ENCODE data around the gene DCLK1.

DNA sequence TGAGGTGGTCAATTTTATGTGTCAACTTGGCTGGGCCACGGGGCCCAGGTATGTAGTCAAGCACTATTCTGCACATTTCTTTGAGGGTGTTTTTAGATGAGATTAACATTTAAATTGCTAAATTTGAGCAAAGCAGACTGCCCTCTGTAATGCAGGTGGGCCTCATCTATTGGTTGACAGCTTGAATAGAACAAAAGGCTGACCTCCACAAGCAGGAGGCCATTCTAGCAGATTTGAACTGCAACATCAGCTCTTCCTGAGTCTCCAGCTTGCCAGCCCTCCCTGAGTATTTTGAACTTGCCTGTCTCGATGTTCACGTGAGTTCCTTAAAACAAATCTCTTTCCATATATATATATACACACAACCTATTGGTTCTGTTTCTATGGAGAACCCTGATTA lies 134.8 kb downstream of the DCLK1 start:
- TF ChIP-seq NFRKB (IDR thresholded peaks at IDR 0.05), result no peak
- TF ChIP-seq TARDBP (IDR thresholded peaks at IDR 0.05), result no peak

Measured in HEK293T (cell line).